ENCODE measurements around the gene SLC6A6.

The SLC6A6 gene

GRCh38 chr3:14423963-14424362, 21.6 kb downstream of the SLC6A6 start:
- FAIRE-seq, result no peak
- no peak for TF ChIP-seq POLR2AphosphoS5 (IDR thresholded peaks at IDR 0.05; ENCODE audit: low read depth, low read length)
- TF ChIP-seq TAF1 (IDR thresholded peaks at IDR 0.05; ENCODE audit: low read depth, low read length), result no peak
- no peak for TF ChIP-seq POLR2A (IDR thresholded peaks at IDR 0.05; ENCODE audit: low read depth, low read length)
- TF ChIP-seq PAX5 (IDR thresholded peaks at IDR 0.05; ENCODE audit: insufficient read depth, low read length, severe bottlenecking), result no peak
- TF ChIP-seq SPI1 (IDR thresholded peaks at IDR 0.05; ENCODE audit: low read depth, low read length), result no peak
- TF ChIP-seq POU2F2 (IDR thresholded peaks at IDR 0.05; ENCODE audit: low read depth, low read length), result no peak
- no peak for DNase-seq (ENCODE audit: insufficient read length, low spot score)

- peak; percentile 20 for FAIRE-seq
- no peak for TF ChIP-seq POLR2AphosphoS5 (IDR thresholded peaks at IDR 0.05; ENCODE audit: low read depth, low read length)
- TF ChIP-seq POLR2A (IDR thresholded peaks at IDR 0.05; ENCODE audit: low read depth, low read length), result no peak
- TF ChIP-seq SPI1 (IDR thresholded peaks at IDR 0.05; ENCODE audit: low read depth, low read length), result no peak
- peak; percentile 18; the same call in 1 of the 2 replicates for TF ChIP-seq POU2F2 (IDR thresholded peaks at IDR 0.05; ENCODE audit: low read depth, low read length)
- TF ChIP-seq TAF1 (IDR thresholded peaks at IDR 0.05; ENCODE audit: low read depth, low read length), result no peak
- TF ChIP-seq PAX5 (IDR thresholded peaks at IDR 0.05; ENCODE audit: insufficient read depth, low read length, severe bottlenecking), result no peak
Observed at GRCh38 chr3:14424711-14425580, 22.5 kb downstream of the SLC6A6 start.

GRCh38 chr3:14425581-14426304, 23.3 kb downstream of the SLC6A6 start:
- DNase-seq (ENCODE audit: insufficient read length, low spot score), result no peak
- peak; percentile 58 for FAIRE-seq
- TF ChIP-seq POLR2A (IDR thresholded peaks at IDR 0.05; ENCODE audit: low read depth, low read length) (no peak), SPI1 (IDR thresholded peaks at IDR 0.05; ENCODE audit: low read depth, low read length) (peak; percentile 57), POLR2AphosphoS5 (IDR thresholded peaks at IDR 0.05; ENCODE audit: low read depth, low read length) (no peak)

More at GRCh38 chr3:14424711-14425580, 22.5 kb downstream of the SLC6A6 start:
- DNase-seq (ENCODE audit: insufficient read length, low spot score), result no peak

- no peak for DNase-seq (ENCODE audit: insufficient read length, low spot score)
- TF ChIP-seq PAX5 (IDR thresholded peaks at IDR 0.05; ENCODE audit: insufficient read depth, low read length, severe bottlenecking) (no peak), POU2F2 (IDR thresholded peaks at IDR 0.05; ENCODE audit: low read depth, low read length) (0 out of 2 replicates have a peak, but pooled peaks have one; percentile 41)
- FAIRE-seq, result no peak
Observed at GRCh38 chr3:14426305-14426620, 23.9 kb downstream of the SLC6A6 start.

- DNase-seq (ENCODE audit: insufficient read length, low spot score) (no peak), FAIRE-seq (no peak)
- TF ChIP-seq TAF1 (IDR thresholded peaks at IDR 0.05; ENCODE audit: low read depth, low read length) (no peak), POU2F2 (IDR thresholded peaks at IDR 0.05; ENCODE audit: low read depth, low read length) (no peak), PAX5 (IDR thresholded peaks at IDR 0.05; ENCODE audit: insufficient read depth, low read length, severe bottlenecking) (no peak), POLR2AphosphoS5 (IDR thresholded peaks at IDR 0.05; ENCODE audit: low read depth, low read length) (no peak), POLR2A (IDR thresholded peaks at IDR 0.05; ENCODE audit: low read depth, low read length) (no peak), SPI1 (IDR thresholded peaks at IDR 0.05; ENCODE audit: low read depth, low read length) (no peak)
Observed at GRCh38 chr3:14428087-14429033, 26.0 kb downstream of the SLC6A6 start.

GRCh38 chr3:14429237-14429636, 26.8 kb downstream of the SLC6A6 start:
- TF ChIP-seq SPI1 (IDR thresholded peaks at IDR 0.05; ENCODE audit: low read depth, low read length) (peak; percentile 37), POLR2A (IDR thresholded peaks at IDR 0.05; ENCODE audit: low read depth, low read length) (no peak)
- FAIRE-seq (no peak), DNase-seq (ENCODE audit: insufficient read length, low spot score) (no peak)

- no peak for TF ChIP-seq POU2F2 (IDR thresholded peaks at IDR 0.05; ENCODE audit: low read depth, low read length)
- no peak for TF ChIP-seq PAX5 (IDR thresholded peaks at IDR 0.05; ENCODE audit: insufficient read depth, low read length, severe bottlenecking)
- no peak for TF ChIP-seq SPI1 (IDR thresholded peaks at IDR 0.05; ENCODE audit: low read depth, low read length)
- no peak for TF ChIP-seq POLR2A (IDR thresholded peaks at IDR 0.05; ENCODE audit: low read depth, low read length)
- no peak for TF ChIP-seq TAF1 (IDR thresholded peaks at IDR 0.05; ENCODE audit: low read depth, low read length)
- FAIRE-seq (no peak), DNase-seq (ENCODE audit: insufficient read length, low spot score) (no peak)
Observed at GRCh38 chr3:14429640-14430039, 27.2 kb downstream of the SLC6A6 start.

GRCh38 chr3:14430053-14430452, 27.6 kb downstream of the SLC6A6 start:
- DNase-seq (ENCODE audit: insufficient read length, low spot score) (no peak), FAIRE-seq (no peak)
- TF ChIP-seq TAF1 (IDR thresholded peaks at IDR 0.05; ENCODE audit: low read depth, low read length), result no peak
- TF ChIP-seq POLR2AphosphoS5 (IDR thresholded peaks at IDR 0.05; ENCODE audit: low read depth, low read length), result no peak
- TF ChIP-seq PAX5 (IDR thresholded peaks at IDR 0.05; ENCODE audit: insufficient read depth, low read length, severe bottlenecking), result no peak

- FAIRE-seq, result no peak
- no peak for TF ChIP-seq PAX5 (IDR thresholded peaks at IDR 0.05; ENCODE audit: insufficient read depth, low read length, severe bottlenecking)
- no peak for TF ChIP-seq POU2F2 (IDR thresholded peaks at IDR 0.05; ENCODE audit: low read depth, low read length)
- TF ChIP-seq TAF1 (IDR thresholded peaks at IDR 0.05; ENCODE audit: low read depth, low read length), result no peak
- TF ChIP-seq SPI1 (IDR thresholded peaks at IDR 0.05; ENCODE audit: low read depth, low read length), result no peak
- no peak for TF ChIP-seq POLR2A (IDR thresholded peaks at IDR 0.05; ENCODE audit: low read depth, low read length)
- no peak for TF ChIP-seq POLR2AphosphoS5 (IDR thresholded peaks at IDR 0.05; ENCODE audit: low read depth, low read length)
- no peak for DNase-seq (ENCODE audit: insufficient read length, low spot score)
Observed at GRCh38 chr3:14430706-14431451, 28.5 kb downstream of the SLC6A6 start.
